Colonic mucosa (tissue), 4 donors: ENCODE results near the gene AUH. TPM values are rescaled to one million over a fixed set of nuclear protein-coding genes. Genes with fewer than 3 reads are reported as not detected.
"Not testable (repeated sequence)": the region's sequence is repeated elsewhere in the genome, so short reads cannot be mapped to it uniquely, and the experiment has no call there.

ENCODE experiments used
- DNase-seq: peaks from one replicate; pipeline ENCODE4 v3.0.0-alpha.2; 2020
- H3K27ac ChIP-seq: fragments of 200-600 bp; one replicate; pipeline ENCODE4 v1.8.0; 2021
- H3K27me3 ChIP-seq: fragments of 200-600 bp; one replicate; pipeline ENCODE4 v1.8.0; 2021
- H3K36me3 ChIP-seq: fragments of 200-600 bp; one replicate; pipeline ENCODE4 v1.8.0; 2021
- H3K4me1 ChIP-seq: fragments of 200-600 bp; one replicate; pipeline ENCODE4 v1.8.0; 2021; ENCODE audit warnings: mild to moderate bottlenecking
- H3K4me3 ChIP-seq: fragments of 200-600 bp; one replicate; pipeline ENCODE4 v1.8.0; 2021
- H3K9ac ChIP-seq, 2 donors: one replicate each; pipeline ENCODE4 v1.7.0; 2013; ENCODE audit warnings: control low read depth in 2 of 2, low read depth in 2 of 2, low read length in 2 of 2
- H3K9me3 ChIP-seq: fragments of 200-600 bp; one replicate; pipeline ENCODE4 v1.8.0; 2021
- CTCF ChIP-seq: fragments of 200-600 bp; IDR thresholded peaks from one replicate; pipeline ENCODE4 v1.8.0; 2022; ENCODE audit warnings: antibody characterized with exemption, mild to moderate bottlenecking
- intact Hi-C: fragments of 100-400 bp; cut with DNase I; formaldehyde crosslinking; loops from one replicate; pipeline ENCODE4 v1.14.1; 2022
- total RNA-seq, 2 donors: library from RNA; stranded (reverse); fragmentation: NEBNext Ultra II Directional in 1 of 2; extraction: Animal tissue kit (Norgen Biotek cat#: 25700) in 1 of 2; gene quantifications; one replicate each; pipeline ENCODE4 v1.2.1, GENCODE V29; 2021
- donor health status: healthy.
- donor health status: DM: no; HTN: no; CAD: no.
- donor health status: DM: no; HTN: no; CAD: no.

The AUH gene
- total RNA-seq, 2 donors from 2014 or later, result 21.5 to 47.6 TPM

GRCh38 chr9:91376239-91376638 lies 14.5 kb upstream of the AUH start:
- intact Hi-C loops, result no loop called here
- Histone ChIP-seq H3K27me3 (no peaks in the 10 kb centered on the region), H3K9ac (no peak overlapping the region), H3K4me1 (no peaks in the 10 kb centered on the region), H3K4me3 (no peak overlapping the region), H3K36me3 (no peaks in the 10 kb centered on the region), H3K27ac (no peak overlapping the region), H3K9me3 (no peaks in the 10 kb centered on the region)
- no peak for TF ChIP-seq CTCF
- no peak for DNase-seq

GRCh38 chr9:91374939-91375338 lies 13.2 kb upstream of the AUH start:
- no peaks in the 10 kb centered on the region for H3K4me1 ChIP-seq
- no peak overlapping the region for H3K9ac ChIP-seq
- intact Hi-C loops, result no loop called here
- no peak for TF ChIP-seq CTCF
- H3K9me3 ChIP-seq, result no peaks in the 10 kb centered on the region
- H3K4me3 ChIP-seq, result no peak overlapping the region
- no peaks in the 10 kb centered on the region for H3K27me3 ChIP-seq
- no peak for DNase-seq
- H3K36me3 ChIP-seq, result no peaks in the 10 kb centered on the region
- no peak overlapping the region for H3K27ac ChIP-seq

GRCh38 chr9:91371894-91372293 lies 10.2 kb upstream of the AUH start:
- no peaks in the 10 kb centered on the region for H3K36me3 ChIP-seq
- DNase-seq, result no peak
- H3K9me3 ChIP-seq, result no peaks in the 10 kb centered on the region
- H3K4me3 ChIP-seq, result no peak overlapping the region
- intact Hi-C loops, result no loop called here
- no peak for TF ChIP-seq CTCF
- H3K27me3 ChIP-seq, result no peaks in the 10 kb centered on the region
- no peaks in the 10 kb centered on the region for H3K4me1 ChIP-seq
- H3K9ac ChIP-seq, result no peak overlapping the region
- H3K27ac ChIP-seq, result no peak overlapping the region

- H3K27me3 ChIP-seq, DNase-seq, H3K36me3 ChIP-seq, intact Hi-C loops, H3K9me3 ChIP-seq, H3K4me1 ChIP-seq, H3K9ac ChIP-seq, H3K4me3 ChIP-seq, H3K27ac ChIP-seq: not testable (repeated sequence)
Measured at GRCh38 chr9:91370006-91370405, 8.3 kb upstream of the AUH start.

GRCh38 chr9:91364702-91365101 lies 3.0 kb upstream of the AUH start:
- intact Hi-C loops, result loop anchor here (5.0 kb wide), 1 partner anchor 53 kb away; no protein-coding TSS in a partner anchor
- no peak overlapping the region for H3K27ac ChIP-seq
- no peak overlapping the region for H3K4me3 ChIP-seq
- H3K36me3 ChIP-seq, result no peaks in the 10 kb centered on the region
- H3K27me3 ChIP-seq, result no peaks in the 10 kb centered on the region
- DNase-seq, result no peak
- no peak for TF ChIP-seq CTCF
- no peaks in the 10 kb centered on the region for H3K4me1 ChIP-seq
- no peak overlapping the region for H3K9ac ChIP-seq
- no peaks in the 10 kb centered on the region for H3K9me3 ChIP-seq

GRCh38 chr9:91364005-91364404 lies 2.3 kb upstream of the AUH start:
- Histone ChIP-seq H3K9ac (no peak overlapping the region), H3K36me3 (no peaks in the 10 kb centered on the region), H3K9me3 (no peaks in the 10 kb centered on the region), H3K27me3 (no peaks in the 10 kb centered on the region), H3K4me3 (no peak overlapping the region), H3K27ac (no peak overlapping the region), H3K4me1 (no peaks in the 10 kb centered on the region)
- no peak for TF ChIP-seq CTCF
- DNase-seq, result no peak
- intact Hi-C loops, result loop anchor here (5.0 kb wide), 1 partner anchor 53 kb away; no protein-coding TSS in a partner anchor
